Choroid plexus epithelial cell (primary cell): ENCODE measurements around the gene TMEM250.

ENCODE experiments used
- DNase-seq: peaks from one replicate; pipeline ENCODE4 v3.0.0-alpha.2; 2010; ENCODE audit warnings: low read depth
- H3K4me3 ChIP-seq: 2 replicates; pipeline ENCODE4 v1.5.1; 2011; ENCODE audit warnings: low read depth, mild to moderate bottlenecking, control low read depth, low read length, moderate library complexity
- TF ChIP-seq, protein P1 (sequence below): conservative IDR thresholded peaks from 2 replicates; pipeline ENCODE4 v1.5.1; 2011; ENCODE audit warnings: low read depth, mild to moderate bottlenecking, control low read depth, inconsistent platforms, low read length, moderate library complexity

Gene TMEM250

GRCh38 chr9:136121801-136122200, 3.1 kb upstream of the TMEM250 start:
- no peak for DNase-seq
- H3K4me3 ChIP-seq = no peak overlapping the region
- TF ChIP-seq, protein P1, sequence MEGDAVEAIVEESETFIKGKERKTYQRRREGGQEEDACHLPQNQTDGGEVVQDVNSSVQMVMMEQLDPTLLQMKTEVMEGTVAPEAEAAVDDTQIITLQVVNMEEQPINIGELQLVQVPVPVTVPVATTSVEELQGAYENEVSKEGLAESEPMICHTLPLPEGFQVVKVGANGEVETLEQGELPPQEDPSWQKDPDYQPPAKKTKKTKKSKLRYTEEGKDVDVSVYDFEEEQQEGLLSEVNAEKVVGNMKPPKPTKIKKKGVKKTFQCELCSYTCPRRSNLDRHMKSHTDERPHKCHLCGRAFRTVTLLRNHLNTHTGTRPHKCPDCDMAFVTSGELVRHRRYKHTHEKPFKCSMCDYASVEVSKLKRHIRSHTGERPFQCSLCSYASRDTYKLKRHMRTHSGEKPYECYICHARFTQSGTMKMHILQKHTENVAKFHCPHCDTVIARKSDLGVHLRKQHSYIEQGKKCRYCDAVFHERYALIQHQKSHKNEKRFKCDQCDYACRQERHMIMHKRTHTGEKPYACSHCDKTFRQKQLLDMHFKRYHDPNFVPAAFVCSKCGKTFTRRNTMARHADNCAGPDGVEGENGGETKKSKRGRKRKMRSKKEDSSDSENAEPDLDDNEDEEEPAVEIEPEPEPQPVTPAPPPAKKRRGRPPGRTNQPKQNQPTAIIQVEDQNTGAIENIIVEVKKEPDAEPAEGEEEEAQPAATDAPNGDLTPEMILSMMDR = no peak

GRCh38 chr9:136120438-136120844, 1.8 kb upstream of the TMEM250 start:
- no peak for DNase-seq
- TF ChIP-seq, protein P1 = no peak
- H3K4me3 ChIP-seq = no peak overlapping the region

DNA sequence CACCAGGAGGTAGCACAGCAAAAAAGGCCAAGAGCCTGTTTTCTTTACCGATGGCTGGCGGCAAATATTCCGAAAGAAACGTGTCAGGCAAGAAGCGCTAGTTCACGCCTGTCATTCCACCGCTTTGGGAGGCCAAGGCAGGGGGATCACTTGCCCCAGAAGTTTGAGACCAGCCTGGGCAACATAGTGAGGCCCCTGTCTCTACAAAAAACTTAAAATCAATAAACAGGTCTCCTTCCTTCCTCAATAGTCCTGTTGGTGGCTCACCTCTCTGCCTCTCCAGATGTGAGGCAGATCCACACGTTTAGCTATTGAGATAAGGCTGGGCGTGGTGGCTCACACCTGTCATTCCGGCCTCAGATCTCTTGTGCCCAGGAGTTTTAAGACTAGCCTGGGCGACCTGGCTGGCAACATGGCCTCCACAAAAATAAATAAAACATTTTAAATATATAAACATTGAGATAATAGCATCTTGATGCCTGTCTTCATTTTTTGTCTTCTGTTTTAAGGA, 1.3 kb upstream of the TMEM250 start:
- DNase-seq = no peak
- H3K4me3 ChIP-seq = peak overlapping the region; percentile 76

GRCh38 chr9:136119061-136119882, 597 bp upstream of the TMEM250 start:
- DNase-seq = peak; percentile 37
- TF ChIP-seq, protein P1 = no peak
- peak overlapping the region; percentile 76 for H3K4me3 ChIP-seq

More for the DNA sequence above, 1.3 kb upstream of the TMEM250 start:
- TF ChIP-seq, protein P1 = peak; percentile 3

DNA sequence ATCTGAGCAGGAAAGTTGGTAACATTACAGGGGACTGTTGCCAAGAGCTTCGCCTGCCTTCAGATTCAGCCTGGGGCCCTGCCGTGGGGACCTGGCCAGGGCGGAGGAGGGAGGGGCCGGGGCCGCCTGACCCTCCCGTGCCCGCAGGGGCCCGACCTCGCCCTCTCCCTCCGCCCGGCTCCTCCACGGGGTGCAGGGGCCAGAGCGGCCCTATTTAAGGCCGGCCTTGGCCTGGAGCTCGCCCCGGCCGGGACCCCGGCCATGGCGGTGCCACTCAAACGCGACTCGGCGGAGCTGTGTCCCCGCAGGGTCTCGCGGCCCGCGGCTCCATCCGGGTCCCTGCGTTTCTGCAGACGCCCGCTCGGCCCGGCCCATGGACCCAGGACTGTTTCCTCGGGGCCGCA, 757 bp downstream of the TMEM250 start:
- no peak for DNase-seq
- peak overlapping the region; percentile 76 for H3K4me3 ChIP-seq
- TF ChIP-seq, protein P1 = no peak

DNA sequence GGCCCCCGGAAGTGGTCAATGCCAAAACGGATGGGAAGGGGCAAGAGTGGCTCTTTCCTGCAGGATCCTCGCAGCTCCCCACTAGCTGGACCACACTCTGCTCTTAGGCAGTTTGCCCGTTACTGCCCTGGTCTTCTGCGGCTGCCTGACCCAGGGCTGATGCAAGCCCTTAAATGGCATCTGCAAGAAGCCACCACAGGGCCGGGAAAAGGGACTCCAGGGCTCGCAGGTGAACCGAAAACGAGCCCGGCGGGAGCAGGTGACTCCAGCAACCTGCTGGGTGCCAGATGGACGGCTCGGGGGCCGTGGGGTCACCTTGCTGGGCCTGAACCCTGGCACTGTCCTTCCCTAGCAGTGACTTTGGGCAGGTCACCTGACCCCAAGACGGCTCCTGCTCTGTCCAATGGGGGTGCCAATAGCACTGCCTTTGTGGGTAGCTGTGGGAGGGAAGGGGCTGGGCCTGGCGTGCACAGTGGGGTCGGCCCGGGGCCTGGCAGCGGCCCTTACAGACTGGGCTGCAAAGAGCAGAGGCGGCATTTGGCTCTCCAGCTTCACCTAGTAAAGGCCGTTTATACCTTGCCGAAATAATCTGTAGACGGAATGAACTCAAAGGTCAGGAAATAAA, 1.3 kb downstream of the TMEM250 start:
- peak; percentile 20 for DNase-seq
- H3K4me3 ChIP-seq = peak overlapping the region; percentile 76

More for the DNA sequence above, 1.3 kb downstream of the TMEM250 start:
- TF ChIP-seq, protein P1 = no peak
